Hepatocyte (in vitro differentiated cells): ENCODE results near the gene KSR1. TPM values are rescaled to one million over a fixed set of nuclear protein-coding genes. Genes with fewer than 3 reads are reported as not detected.

Experiments
- DNase-seq: peaks from one replicate; pipeline ENCODE4 v3.0.0-alpha.2; 2016; ENCODE audit warnings: low spot score
- H2AFZ ChIP-seq: fragments of 200-600 bp; sonication (generic); 2 replicates; pipeline ENCODE4 v1.6.0; 2016; ENCODE audit warnings: antibody characterized with exemption, mild to moderate bottlenecking
- H3K27ac ChIP-seq: fragments of 200-600 bp; sonication (generic); 2 replicates; pipeline ENCODE4 v1.5.1; 2016; ENCODE audit warnings: mild to moderate bottlenecking
- H3K27me3 ChIP-seq: fragments of 200-600 bp; sonication (generic); 2 replicates; pipeline ENCODE4 v1.6.1; 2016
- H3K36me3 ChIP-seq: fragments of 200-600 bp; sonication (generic); replicated peaks from 2 replicates; pipeline ENCODE4 v1.5.1; 2016; ENCODE audit warnings: low read depth; ENCODE audit not compliant: insufficient read depth
- H3K4me1 ChIP-seq: fragments of 200-600 bp; sonication (generic); 2 replicates; pipeline ENCODE4 v1.5.1; 2016; ENCODE audit warnings: mild to moderate bottlenecking, moderate library complexity; ENCODE audit not compliant: insufficient read depth
- H3K4me2 ChIP-seq: fragments of 200-600 bp; sonication (generic); 2 replicates; pipeline ENCODE4 v1.6.0; 2016
- H3K4me3 ChIP-seq: fragments of 200-600 bp; sonication (generic); 2 replicates; pipeline ENCODE4 v1.5.1; 2016; ENCODE audit warnings: mild to moderate bottlenecking
- H3K79me2 ChIP-seq: fragments of 200-600 bp; sonication (generic); 2 replicates; pipeline ENCODE4 v1.6.0; 2017; ENCODE audit warnings: mild to moderate bottlenecking
- H3K9me2 ChIP-seq: fragments of 200-600 bp; sonication (generic); replicated peaks from 2 replicates; pipeline ENCODE4 v1.6.0; 2017; ENCODE audit warnings: mild to moderate bottlenecking; ENCODE audit not compliant: insufficient read depth
- H3K9me3 ChIP-seq: fragments of 200-600 bp; sonication (generic); 2 replicates; pipeline ENCODE4 v1.5.1; 2016; ENCODE audit warnings: low read depth, mild to moderate bottlenecking
- H4K20me1 ChIP-seq: fragments of 200-600 bp; sonication (generic); 2 replicates; pipeline ENCODE4 v1.6.0; 2016; ENCODE audit warnings: mild to moderate bottlenecking; ENCODE audit not compliant: insufficient read depth, poor library complexity, severe bottlenecking
- CTCF ChIP-seq: fragments of 200-600 bp; sonication (generic); IDR thresholded peaks from 2 replicates; pipeline ENCODE4 v1.5.1; 2016; ENCODE audit warnings: antibody characterized with exemption, mild to moderate bottlenecking; ENCODE audit not compliant: poor library complexity
- EZH2 ChIP-seq: fragments of 200-600 bp; sonication (generic); IDR thresholded peaks from 2 replicates; pipeline ENCODE4 v1.6.1; 2016; ENCODE audit warnings: antibody characterized with exemption, mild to moderate bottlenecking, borderline replicate concordance
- EZH2phosphoT487 ChIP-seq: fragments of 200-600 bp; sonication (generic); IDR thresholded peaks from one replicate; pipeline ENCODE4 v1.6.1; 2018; ENCODE audit warnings: antibody characterized with exemption, mild to moderate bottlenecking, low read depth, moderate library complexity; ENCODE audit not compliant: unreplicated experiment, severe bottlenecking
- WGBS: methylation state at CpG from one replicate; pipeline ENCODE4 v1.1.6; 2016; ENCODE audit warnings: low lambda C conversion rate; ENCODE audit errors: missing lambda C conversion rate; 5-methylcytosine and 5-hydroxymethylcytosine counted together
- polyA plus RNA-seq: library from polyadenylated mRNA; unstranded; fragments of >200 nt; fragmentation: Nextera tagmentation; extraction: Ambion mirVana; gene quantifications from 2 replicates; pipeline ENCODE4 v1.2.1, GENCODE V29; 2016
- total RNA-seq: library from RNA; depleted of rRNA; stranded (reverse); fragments of >200 nt; gene quantifications from 2 replicates; pipeline ENCODE4 v1.2.3, GENCODE V29; 2014

The KSR1 gene
- total and polyA plus RNA-seq, 2 experiments from 2014 or later, result 16.2 to 32.6 TPM

DNA sequence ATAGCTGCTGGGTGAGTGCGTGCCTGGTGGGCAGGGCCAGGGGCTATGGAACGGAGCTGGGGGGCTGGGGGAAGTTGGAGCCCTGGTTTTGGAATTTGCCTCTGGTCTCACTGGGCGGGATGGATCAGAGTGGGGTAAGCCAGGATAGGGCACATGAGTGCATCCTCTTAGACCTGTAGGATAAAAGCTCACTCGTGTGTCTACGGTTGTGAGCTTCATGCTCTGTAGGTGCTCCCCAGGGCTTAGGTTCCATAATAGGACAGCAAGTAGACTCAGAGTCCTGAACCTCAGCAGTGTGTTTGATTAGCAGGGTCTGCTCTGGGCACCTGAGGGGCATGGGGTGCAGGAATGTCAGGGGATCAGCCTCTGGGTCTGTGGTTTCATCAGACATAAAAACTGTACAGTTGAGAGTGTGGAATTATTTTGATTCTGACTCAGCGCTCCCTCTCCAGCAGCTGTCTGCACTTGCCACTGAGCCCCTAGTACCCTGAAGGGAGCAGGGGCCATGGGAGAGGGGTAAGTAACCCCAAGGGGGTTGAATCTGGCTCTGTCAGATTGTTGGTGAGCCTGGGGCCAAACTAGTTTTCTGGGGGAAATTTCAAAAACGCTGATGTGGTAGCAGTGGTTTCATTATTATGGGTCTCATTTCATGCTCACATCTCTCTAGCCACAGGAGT is 90.5 kb downstream of the KSR1 start:
- H3K4me2 ChIP-seq, result no peak overlapping the region
- H3K27me3 ChIP-seq, result no peaks in the 10 kb centered on the region
- peaks cover 6% of the 10 kb centered on the region for H3K36me3 ChIP-seq
- H3K9me3 ChIP-seq, result no peaks in the 10 kb centered on the region
- H4K20me1 ChIP-seq, result no peaks in the 10 kb centered on the region
- H3K79me2 ChIP-seq, result peaks cover 98% of the 10 kb centered on the region
- TF ChIP-seq EZH2phosphoT487, result no peak
- TF ChIP-seq CTCF, result no peak
- no peak for TF ChIP-seq EZH2
- no peaks in the 10 kb centered on the region for H3K9me2 ChIP-seq
- no peak for DNase-seq
- WGBS, result 83% methylated on average over 7 of the region's 7 CpGs
- H3K27ac ChIP-seq, result peak overlapping the region; percentile 35
- no peak overlapping the region for H3K4me3 ChIP-seq
- H2AFZ ChIP-seq, result no peak overlapping the region
- H3K4me1 ChIP-seq, result peaks cover 54% of the 10 kb centered on the region

GRCh38 chr17:27547301-27547683 is 91.0 kb downstream of the KSR1 start:
- Histone ChIP-seq H3K4me3 (no peak overlapping the region), H3K9me2 (no peaks in the 10 kb centered on the region), H3K4me2 (no peak overlapping the region), H3K36me3 (peaks cover 6% of the 10 kb centered on the region), H4K20me1 (no peaks in the 10 kb centered on the region), H3K27me3 (no peaks in the 10 kb centered on the region), H3K27ac (no peak overlapping the region), H2AFZ (no peak overlapping the region), H3K79me2 (peaks cover 93% of the 10 kb centered on the region), H3K9me3 (no peaks in the 10 kb centered on the region), H3K4me1 (peaks cover 57% of the 10 kb centered on the region)
- no peak for DNase-seq
- TF ChIP-seq EZH2 (no peak), CTCF (no peak), EZH2phosphoT487 (no peak)
- 80% methylated on average over 4 of the region's 4 CpGs for WGBS

- no peaks in the 10 kb centered on the region for H4K20me1 ChIP-seq
- H3K4me3 ChIP-seq, result no peak overlapping the region
- H3K4me1 ChIP-seq, result peaks cover 56% of the 10 kb centered on the region
- H3K79me2 ChIP-seq, result peaks cover 86% of the 10 kb centered on the region
- H2AFZ ChIP-seq, result no peak overlapping the region
- 98% methylated on average over 7 of the region's 7 CpGs for WGBS
- TF ChIP-seq EZH2, result no peak
- TF ChIP-seq CTCF, result no peak
- TF ChIP-seq EZH2phosphoT487, result no peak
- H3K27ac ChIP-seq, result no peak overlapping the region
- H3K9me2 ChIP-seq, result no peaks in the 10 kb centered on the region
- DNase-seq, result no peak
- H3K36me3 ChIP-seq, result peaks cover 6% of the 10 kb centered on the region
- no peaks in the 10 kb centered on the region for H3K27me3 ChIP-seq
- H3K4me2 ChIP-seq, result no peak overlapping the region
- H3K9me3 ChIP-seq, result no peaks in the 10 kb centered on the region
Observed at GRCh38 chr17:27548369-27548768, 92.1 kb downstream of the KSR1 start.
